Neural cell (in vitro differentiated cells): ENCODE results near the gene ZNF593. TPM values are rescaled to one million over a fixed set of nuclear protein-coding genes. Genes with fewer than 3 reads are reported as not detected.

Experiments
- H2AFZ ChIP-seq: fragments of 200-600, 300-800 bp; sonication (generic), shearing (Covaris generic); 2 replicates; pipeline ENCODE4 v1.6.0; 2014; ENCODE audit warnings: low read depth, mild to moderate bottlenecking, antibody characterized with exemption, low read length, moderate library complexity
- H3F3A ChIP-seq: fragments of 200-600 bp; shearing (Covaris generic); 2 replicates; pipeline ENCODE4 v1.6.1; 2016; ENCODE audit warnings: mild to moderate bottlenecking, moderate library complexity, mixed read lengths, antibody characterized with exemption, low read length; ENCODE audit not compliant: insufficient read depth, poor library complexity, severe bottlenecking
- H3K27ac ChIP-seq: fragments of 200-600, 300-800 bp; sonication (generic), shearing (Covaris generic); 2 replicates; pipeline ENCODE4 v1.5.1; 2014; ENCODE audit warnings: mild to moderate bottlenecking, low read length, moderate library complexity
- H3K27me3 ChIP-seq: fragments of 300-800, 200-600 bp; sonication (generic), shearing (Covaris generic); 2 replicates; pipeline ENCODE4 v1.6.0; 2014; ENCODE audit warnings: mild to moderate bottlenecking, low read depth, low read length, moderate library complexity; ENCODE audit not compliant: insufficient read depth
- H3K36me3 ChIP-seq: fragments of 300-800, 200-600 bp; sonication (generic), shearing (Covaris generic); 2 replicates; pipeline ENCODE4 v1.5.1; 2014; ENCODE audit warnings: mild to moderate bottlenecking, antibody characterized with exemption, low read length, moderate library complexity; ENCODE audit not compliant: insufficient read depth
- H3K4me2 ChIP-seq: fragments of 300-800, 200-600 bp; sonication (generic), shearing (Covaris generic); 2 replicates; pipeline ENCODE4 v1.6.0; 2014; ENCODE audit warnings: mild to moderate bottlenecking, low read length
- H3K4me3 ChIP-seq: fragments of 300-800, 200-600 bp; sonication (generic), shearing (Covaris generic); 2 replicates; pipeline ENCODE4 v1.5.1; 2014; ENCODE audit warnings: mild to moderate bottlenecking, low read length, moderate library complexity
- H3K79me2 ChIP-seq: fragments of 200-600 bp; shearing (Covaris generic); replicated peaks from 2 replicates; pipeline ENCODE4 v1.6.0; 2014; ENCODE audit warnings: mild to moderate bottlenecking, low read length, moderate library complexity; ENCODE audit not compliant: insufficient read depth
- H3K9ac ChIP-seq: fragments of 300-800, 200-600 bp; sonication (generic), shearing (Covaris generic); 2 replicates; pipeline ENCODE4 v1.6.1; 2016; ENCODE audit warnings: mild to moderate bottlenecking, low read length, mixed read lengths
- H3K9me2 ChIP-seq: fragments of 200-600 bp; shearing (Covaris generic); 2 replicates; pipeline ENCODE4 v1.6.1; 2016; ENCODE audit warnings: mild to moderate bottlenecking, low read length, mixed read lengths; ENCODE audit not compliant: insufficient read depth
- H3K9me3 ChIP-seq: fragments of 200-600, 300-800 bp; sonication (generic), shearing (Covaris generic); 2 replicates; pipeline ENCODE4 v1.6.1; 2016; ENCODE audit warnings: mild to moderate bottlenecking, mixed run types, low read length, moderate library complexity, mixed read lengths
- H4K20me1 ChIP-seq: fragments of 200-600 bp; shearing (Covaris generic); 2 replicates; pipeline ENCODE4 v1.6.1; 2016; ENCODE audit warnings: mild to moderate bottlenecking, mixed run types; ENCODE audit not compliant: insufficient read depth
- EP300 ChIP-seq: fragments of 450-650 bp; conservative IDR thresholded peaks from 2 replicates; pipeline ENCODE4 v1.6.1; 2014; ENCODE audit warnings: antibody characterized with exemption, mild to moderate bottlenecking, moderate library complexity; ENCODE audit not compliant: poor library complexity, severe bottlenecking
- EZH2 ChIP-seq: fragments of 200-600, 300-800 bp; shearing (Covaris generic), sonication (generic); IDR thresholded peaks from 2 replicates; pipeline ENCODE4 v1.6.1; 2014; ENCODE audit warnings: antibody characterized with exemption, low read length, borderline replicate concordance, mild to moderate bottlenecking; ENCODE audit not compliant: insufficient read depth, poor library complexity, severe bottlenecking
- MXI1 ChIP-seq: fragments of 450-650 bp; conservative IDR thresholded peaks from 2 replicates; pipeline ENCODE4 v1.6.1; 2014; ENCODE audit warnings: antibody characterized with exemption, mild to moderate bottlenecking; ENCODE audit not compliant: poor library complexity, severe bottlenecking
- POLR2AphosphoS5 ChIP-seq: IDR thresholded peaks from 2 replicates; pipeline ENCODE4 v1.6.1; 2012
- RAD21 ChIP-seq: fragments of 450-650 bp; conservative IDR thresholded peaks from 2 replicates; pipeline ENCODE4 v1.6.1; 2014; ENCODE audit warnings: antibody characterized with exemption, mild to moderate bottlenecking, moderate library complexity
- REST ChIP-seq: IDR thresholded peaks from 2 replicates; pipeline ENCODE4 v1.6.1; 2012; ENCODE audit warnings: borderline replicate concordance
- SMC3 ChIP-seq: fragments of 450-650 bp; conservative IDR thresholded peaks from 2 replicates; pipeline ENCODE4 v1.6.1; 2014; ENCODE audit warnings: antibody characterized with exemption, mild to moderate bottlenecking, moderate library complexity; ENCODE audit not compliant: poor library complexity
- TAF1 ChIP-seq: IDR thresholded peaks from 2 replicates; pipeline ENCODE4 v1.6.1; 2012; ENCODE audit warnings: low read depth
- polyA plus RNA-seq: library from polyadenylated mRNA; depleted of rRNA; stranded (reverse); fragments of >200 nt; gene quantifications from 2 replicates; pipeline ENCODE4 v1.2.3, GENCODE V29; 2014
- TF ChIP-seq, protein P1 (sequence below): fragments of 450-650 bp; IDR thresholded peaks from 2 replicates; pipeline ENCODE4 v1.5.1; 2014; ENCODE audit warnings: antibody characterized with exemption, mild to moderate bottlenecking, moderate library complexity; ENCODE audit not compliant: poor library complexity, severe bottlenecking

The ZNF593 gene
- polyA plus RNA-seq, 1 donor from 2014 or later: 25.0 TPM

DNA sequence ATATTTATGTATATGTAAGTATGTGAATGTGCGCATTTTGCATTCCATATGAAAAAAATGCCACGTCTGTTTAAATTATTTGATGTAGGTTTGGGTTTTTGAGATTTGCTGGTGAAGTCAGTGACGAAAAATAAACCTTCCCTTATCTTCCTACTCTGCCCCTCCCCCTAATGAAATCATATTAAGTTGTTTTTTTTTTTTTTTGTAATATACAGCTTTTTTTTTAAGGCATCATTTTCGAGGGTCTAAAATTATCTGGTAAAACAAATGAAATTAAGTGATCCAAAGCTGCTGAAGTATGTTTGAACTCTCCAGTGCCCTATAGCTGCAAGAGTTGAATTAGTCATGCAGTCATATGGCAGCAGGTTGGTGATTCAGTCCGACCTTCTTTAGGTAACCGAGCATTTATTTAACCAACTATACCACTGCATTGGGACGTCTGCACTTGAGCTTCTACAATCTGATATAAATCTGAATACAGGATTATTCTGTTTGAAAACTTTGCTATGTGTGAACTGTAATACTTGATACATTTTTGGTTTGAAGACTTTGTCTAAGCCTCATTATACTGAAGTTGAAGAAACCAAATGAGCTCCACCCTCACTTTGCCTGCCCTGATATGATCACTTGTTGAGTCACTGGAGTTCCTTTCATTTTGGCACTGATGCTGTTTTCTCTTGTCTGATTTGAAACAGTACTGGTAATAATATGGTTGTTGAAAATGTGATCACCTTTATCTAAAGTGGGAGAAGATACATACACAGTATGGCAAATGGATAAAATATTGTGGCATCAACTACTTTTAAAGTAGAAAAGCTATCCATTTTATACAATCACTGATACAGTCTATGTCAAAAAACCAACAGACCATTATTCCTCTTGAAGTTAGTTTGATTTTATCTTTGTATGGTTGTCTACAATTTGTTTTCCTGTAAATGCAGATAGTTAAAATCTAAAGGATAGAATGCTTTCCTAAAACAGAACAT is 46.4 kb upstream of the ZNF593 start:
- Histone ChIP-seq H3K4me3 (no peak overlapping the region), H3F3A (no peaks in the 10 kb centered on the region), H2AFZ (no peak overlapping the region), H3K4me2 (no peak overlapping the region), H3K9me3 (no peaks in the 10 kb centered on the region), H3K27me3 (no peaks in the 10 kb centered on the region), H3K36me3 (peaks cover 6% of the 10 kb centered on the region), H4K20me1 (no peaks in the 10 kb centered on the region), H3K9ac (no peak overlapping the region), H3K27ac (no peak overlapping the region), H3K79me2 (no peaks in the 10 kb centered on the region), H3K9me2 (no peaks in the 10 kb centered on the region)
- TF ChIP-seq SMC3 (no peak), POLR2AphosphoS5 (no peak), EZH2 (no peak), RAD21 (no peak), REST (no peak), TAF1 (no peak), EP300 (no peak), MXI1 (no peak)
- TF ChIP-seq, protein P1, sequence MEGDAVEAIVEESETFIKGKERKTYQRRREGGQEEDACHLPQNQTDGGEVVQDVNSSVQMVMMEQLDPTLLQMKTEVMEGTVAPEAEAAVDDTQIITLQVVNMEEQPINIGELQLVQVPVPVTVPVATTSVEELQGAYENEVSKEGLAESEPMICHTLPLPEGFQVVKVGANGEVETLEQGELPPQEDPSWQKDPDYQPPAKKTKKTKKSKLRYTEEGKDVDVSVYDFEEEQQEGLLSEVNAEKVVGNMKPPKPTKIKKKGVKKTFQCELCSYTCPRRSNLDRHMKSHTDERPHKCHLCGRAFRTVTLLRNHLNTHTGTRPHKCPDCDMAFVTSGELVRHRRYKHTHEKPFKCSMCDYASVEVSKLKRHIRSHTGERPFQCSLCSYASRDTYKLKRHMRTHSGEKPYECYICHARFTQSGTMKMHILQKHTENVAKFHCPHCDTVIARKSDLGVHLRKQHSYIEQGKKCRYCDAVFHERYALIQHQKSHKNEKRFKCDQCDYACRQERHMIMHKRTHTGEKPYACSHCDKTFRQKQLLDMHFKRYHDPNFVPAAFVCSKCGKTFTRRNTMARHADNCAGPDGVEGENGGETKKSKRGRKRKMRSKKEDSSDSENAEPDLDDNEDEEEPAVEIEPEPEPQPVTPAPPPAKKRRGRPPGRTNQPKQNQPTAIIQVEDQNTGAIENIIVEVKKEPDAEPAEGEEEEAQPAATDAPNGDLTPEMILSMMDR: no peak

- Histone ChIP-seq H3K9me3 (no peaks in the 10 kb centered on the region), H3K27me3 (no peaks in the 10 kb centered on the region), H3K27ac (no peak overlapping the region), H2AFZ (no peak overlapping the region), H3K36me3 (peaks cover 6% of the 10 kb centered on the region), H3K4me2 (no peak overlapping the region), H3F3A (no peaks in the 10 kb centered on the region), H4K20me1 (no peaks in the 10 kb centered on the region), H3K4me3 (no peak overlapping the region), H3K9me2 (no peaks in the 10 kb centered on the region), H3K79me2 (no peaks in the 10 kb centered on the region), H3K9ac (no peak overlapping the region)
- no peak for TF ChIP-seq RAD21
- no peak for TF ChIP-seq POLR2AphosphoS5
- TF ChIP-seq TAF1: no peak
- TF ChIP-seq, protein P1: no peak
- TF ChIP-seq MXI1: no peak
- no peak for TF ChIP-seq EZH2
- no peak for TF ChIP-seq REST
- no peak for TF ChIP-seq EP300
- no peak for TF ChIP-seq SMC3
Measured at GRCh38 chr1:26124418-26125331, 45.0 kb upstream of the ZNF593 start.
